Parathyroid adenoma (tissue), 2 donors: Measurements from ENCODE around the gene CARMIL3.
A peak's percentile ranks its signal among the peaks of the same experiment; 100 is the strongest.

Experiments
- H2AFZ ChIP-seq: fragments of 300-600 bp; sonication (generic); one replicate; pipeline ENCODE4 v1.7.0; 2017; ENCODE audit warnings: antibody characterized with exemption, mild to moderate bottlenecking
- H3K27ac ChIP-seq: fragments of 300-600 bp; sonication (generic); one replicate; pipeline ENCODE4 v1.7.0; 2017
- H3K27me3 ChIP-seq: fragments of 300-600 bp; sonication (generic); one replicate; pipeline ENCODE4 v1.7.0; 2017; ENCODE audit warnings: low read length; ENCODE audit not compliant: control insufficient read depth, insufficient read depth
- H3K36me3 ChIP-seq: fragments of 300-600 bp; sonication (generic); one replicate; pipeline ENCODE4 v1.7.0; 2017; ENCODE audit warnings: low read length; ENCODE audit not compliant: control insufficient read depth, insufficient read depth
- H3K4me1 ChIP-seq: fragments of 300-600 bp; sonication (generic); one replicate; pipeline ENCODE4 v1.7.0; 2017; ENCODE audit warnings: control low read depth
- H3K4me2 ChIP-seq: fragments of 300-600 bp; sonication (generic); one replicate; pipeline ENCODE4 v1.7.0; 2017; ENCODE audit warnings: low read length
- H3K4me3 ChIP-seq: fragments of 300-600 bp; sonication (generic); one replicate; pipeline ENCODE4 v1.7.0; 2017; ENCODE audit warnings: low read depth, low read length
- H3K79me2 ChIP-seq: fragments of 300-600 bp; sonication (generic); one replicate; pipeline ENCODE4 v1.7.0; 2017; ENCODE audit warnings: control low read depth
- H3K9ac ChIP-seq: fragments of 300-600 bp; sonication (generic); one replicate; pipeline ENCODE4 v1.7.0; 2017; ENCODE audit warnings: mild to moderate bottlenecking
- H3K9me3 ChIP-seq: fragments of 300-600 bp; sonication (generic); one replicate; pipeline ENCODE4 v1.7.0; 2017; ENCODE audit warnings: low read length; ENCODE audit not compliant: control insufficient read depth
- CTCF ChIP-seq: fragments of 300-600 bp; sonication (generic); IDR thresholded peaks from one replicate; pipeline ENCODE4 v1.7.0; 2017; ENCODE audit warnings: antibody characterized with exemption, mild to moderate bottlenecking
- donor health status: primary hyperparathyroidism.

Gene CARMIL3

DNA sequence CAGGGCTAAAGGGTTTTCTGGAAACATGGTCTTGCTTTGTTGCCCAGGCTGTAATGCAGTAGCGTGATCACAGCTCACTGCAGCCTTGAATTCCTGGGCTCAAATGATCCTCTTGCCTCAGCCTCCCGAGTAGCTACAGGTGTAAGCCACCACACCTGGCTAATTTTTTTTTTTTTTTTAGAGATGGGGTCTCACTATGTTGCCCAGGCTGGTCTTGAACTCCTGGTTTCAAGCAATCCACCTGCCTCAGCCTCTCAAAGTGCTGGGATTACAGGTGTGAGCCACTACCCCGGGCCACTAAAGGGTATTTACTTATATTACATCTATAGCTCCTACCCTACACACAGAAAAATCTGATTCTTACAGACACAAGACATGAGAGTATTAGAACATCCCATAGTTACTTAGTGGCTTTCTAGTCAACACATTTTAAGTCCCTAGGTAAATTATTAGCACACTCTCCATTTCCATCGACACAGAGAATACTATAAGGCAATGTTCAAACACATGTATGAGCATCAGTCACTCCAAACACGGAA lies 56.6 kb downstream of the CARMIL3 start:
- H3K27me3 ChIP-seq = no peaks in the 10 kb centered on the region
- H3K4me2 ChIP-seq = no peak overlapping the region
- H3K27ac ChIP-seq = peak overlapping the region; percentile 48
- no peaks in the 10 kb centered on the region for H3K9me3 ChIP-seq
- H3K9ac ChIP-seq = no peak overlapping the region
- no peaks in the 10 kb centered on the region for H3K36me3 ChIP-seq
- H2AFZ ChIP-seq = peak overlapping the region; percentile 52
- TF ChIP-seq CTCF = no peak
- no peak overlapping the region for H3K4me3 ChIP-seq
- H3K79me2 ChIP-seq = peaks cover 25% of the 10 kb centered on the region
- peaks cover 7% of the 10 kb centered on the region for H3K4me1 ChIP-seq

DNA sequence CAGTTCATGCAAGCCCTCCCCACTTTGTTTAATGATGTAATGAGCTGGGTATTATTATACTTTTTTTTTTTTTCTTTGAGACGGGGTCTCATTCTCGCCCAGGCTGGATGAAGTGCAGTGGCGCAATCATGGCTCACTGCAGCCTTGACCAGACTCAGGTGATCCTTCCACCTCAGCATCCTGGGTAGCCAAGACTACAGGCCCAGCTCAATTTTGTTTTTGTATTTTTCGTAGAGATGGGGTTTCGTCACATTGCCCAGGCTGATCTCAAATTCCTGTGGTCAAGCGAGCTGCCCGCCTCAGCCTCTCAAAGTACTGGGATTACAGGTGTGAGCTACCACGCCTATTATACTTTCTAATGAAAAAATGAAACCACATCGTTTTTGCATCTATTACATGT lies 58.3 kb downstream of the CARMIL3 start:
- H3K4me3 ChIP-seq = no peak overlapping the region
- H3K36me3 ChIP-seq = no peaks in the 10 kb centered on the region
- TF ChIP-seq CTCF = no peak
- no peak overlapping the region for H3K9ac ChIP-seq
- no peak overlapping the region for H3K27ac ChIP-seq
- peaks cover 22% of the 10 kb centered on the region for H3K79me2 ChIP-seq
- H3K4me2 ChIP-seq = no peak overlapping the region
- no peaks in the 10 kb centered on the region for H3K9me3 ChIP-seq
- H3K27me3 ChIP-seq = no peaks in the 10 kb centered on the region
- no peak overlapping the region for H2AFZ ChIP-seq
- peaks cover 9% of the 10 kb centered on the region for H3K4me1 ChIP-seq

DNA sequence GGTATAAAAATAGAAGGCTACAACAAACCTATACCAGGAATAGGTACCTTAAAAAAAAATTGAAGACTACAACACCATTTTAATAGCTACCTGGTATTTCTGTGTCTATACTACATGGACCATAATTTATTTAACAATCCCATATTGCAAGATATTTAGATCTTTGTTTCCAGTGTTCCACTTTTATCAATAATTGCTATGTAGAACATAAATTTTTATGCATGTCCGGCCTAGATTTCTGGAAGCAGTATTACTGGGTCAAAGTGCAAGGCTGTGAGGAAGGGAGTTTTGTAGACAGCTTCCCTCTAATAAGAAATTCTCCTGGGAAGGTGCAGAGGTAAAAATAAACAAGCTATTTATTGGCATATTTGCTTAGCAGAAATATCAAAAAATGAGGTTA lies 58.7 kb downstream of the CARMIL3 start:
- Histone ChIP-seq H3K4me1 (peaks cover 9% of the 10 kb centered on the region), H3K27ac (no peak overlapping the region), H2AFZ (no peak overlapping the region), H3K79me2 (peaks cover 24% of the 10 kb centered on the region), H3K9me3 (no peaks in the 10 kb centered on the region), H3K9ac (no peak overlapping the region), H3K36me3 (no peaks in the 10 kb centered on the region), H3K4me2 (no peak overlapping the region), H3K27me3 (no peaks in the 10 kb centered on the region), H3K4me3 (no peak overlapping the region)
- TF ChIP-seq CTCF = no peak

GRCh38 chr14:24113379-24113800 lies 61.6 kb downstream of the CARMIL3 start:
- Histone ChIP-seq H3K4me1 (peaks cover 19% of the 10 kb centered on the region), H3K9me3 (no peaks in the 10 kb centered on the region), H3K4me3 (peak overlapping the region; percentile 99), H3K4me2 (peak overlapping the region; percentile 84), H3K36me3 (no peaks in the 10 kb centered on the region), H2AFZ (peak overlapping the region; percentile 86), H3K27ac (peak overlapping the region; percentile 100), H3K9ac (peak overlapping the region; percentile 61), H3K79me2 (peaks cover 26% of the 10 kb centered on the region), H3K27me3 (no peaks in the 10 kb centered on the region)
- no peak for TF ChIP-seq CTCF
